KOPT-K1 (cell line): Measurements from ENCODE around the gene MTOR.

Experiments
- H3K27ac ChIP-seq: fragments of 200-600 bp; sonication (generic); 2 replicates; pipeline ENCODE4 v1.5.1; 2016; ENCODE audit warnings: antibody characterized with exemption, mild to moderate bottlenecking, low read depth, low read length; ENCODE audit not compliant: poor library complexity, severe bottlenecking
- H3K36me3 ChIP-seq: fragments of 200-600 bp; sonication (generic); 2 replicates; pipeline ENCODE4 v1.5.1; 2017; ENCODE audit warnings: antibody characterized with exemption, mild to moderate bottlenecking, low read length, moderate library complexity; ENCODE audit not compliant: insufficient read depth
- H3K9me3 ChIP-seq: fragments of 200-600 bp; sonication (generic); 2 replicates; pipeline ENCODE4 v1.5.1; 2017; ENCODE audit warnings: antibody characterized with exemption, low read length, mild to moderate bottlenecking; ENCODE audit not compliant: insufficient read depth, poor library complexity, severe bottlenecking

Gene MTOR

DNA sequence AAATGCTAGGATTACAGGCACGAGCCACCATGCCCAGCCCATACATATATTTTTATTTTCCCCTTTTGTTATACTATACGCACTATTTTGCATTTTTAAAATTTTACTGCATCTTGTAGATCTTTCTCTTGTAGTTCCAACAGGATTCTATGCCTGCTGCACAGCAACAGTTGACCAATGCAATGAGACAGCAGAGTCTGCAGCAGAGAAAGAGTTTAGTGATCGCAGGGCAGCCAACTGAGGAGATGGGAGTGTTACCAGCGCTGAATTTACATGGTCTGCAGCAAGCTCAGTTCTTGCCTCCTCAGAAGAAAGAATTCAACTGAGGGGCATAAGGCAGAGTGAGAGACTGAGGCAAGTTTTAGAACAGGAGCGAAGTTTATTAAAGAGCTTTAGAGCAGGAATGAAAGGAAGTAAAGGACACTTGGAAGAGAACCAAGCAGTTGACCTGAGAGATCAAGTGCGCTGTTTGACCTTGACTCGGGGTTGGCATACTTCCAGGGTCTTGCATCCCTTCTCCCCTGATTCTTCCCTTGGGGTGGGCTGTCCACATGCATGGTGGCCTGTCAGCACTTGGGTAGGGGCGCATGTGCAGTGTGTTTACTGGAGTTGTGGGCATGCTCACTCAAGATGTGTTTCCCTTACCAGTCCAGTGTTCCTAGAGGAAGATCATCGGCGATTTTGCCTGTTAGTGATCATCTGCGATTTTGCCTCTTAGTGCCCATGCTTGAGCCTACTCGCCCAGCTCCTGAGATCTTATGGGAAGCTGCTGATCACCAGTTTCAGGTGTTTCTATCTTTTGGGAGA lies 4.1 kb upstream of the MTOR start:
- H3K27ac ChIP-seq: no peak overlapping the region
- no peaks in the 10 kb centered on the region for H3K36me3 ChIP-seq

DNA sequence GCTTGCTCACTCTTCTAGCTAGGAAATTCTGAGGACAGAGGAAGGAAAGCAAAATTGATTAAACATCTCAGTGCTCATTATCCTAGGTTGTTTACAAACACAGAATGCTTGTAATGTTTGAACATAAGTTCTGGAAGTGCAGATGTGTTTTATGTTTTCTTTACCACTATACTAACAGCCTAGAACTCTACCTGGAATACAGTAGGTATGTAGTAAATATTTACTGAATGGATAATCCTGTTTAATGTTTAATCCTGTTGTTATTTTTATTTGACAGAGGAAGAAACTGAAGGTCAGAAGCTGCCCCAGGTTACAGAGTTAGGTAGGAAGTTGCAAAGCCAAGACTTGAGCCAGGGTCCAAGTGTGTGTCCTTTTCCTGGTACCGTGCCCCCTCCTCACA lies 6.1 kb downstream of the MTOR start:
- Histone ChIP-seq H3K27ac (no peak overlapping the region), H3K9me3 (no peaks in the 10 kb centered on the region), H3K36me3 (peaks cover 90% of the 10 kb centered on the region)

More for the DNA sequence above, 4.1 kb upstream of the MTOR start:
- H3K9me3 ChIP-seq: no peaks in the 10 kb centered on the region

DNA sequence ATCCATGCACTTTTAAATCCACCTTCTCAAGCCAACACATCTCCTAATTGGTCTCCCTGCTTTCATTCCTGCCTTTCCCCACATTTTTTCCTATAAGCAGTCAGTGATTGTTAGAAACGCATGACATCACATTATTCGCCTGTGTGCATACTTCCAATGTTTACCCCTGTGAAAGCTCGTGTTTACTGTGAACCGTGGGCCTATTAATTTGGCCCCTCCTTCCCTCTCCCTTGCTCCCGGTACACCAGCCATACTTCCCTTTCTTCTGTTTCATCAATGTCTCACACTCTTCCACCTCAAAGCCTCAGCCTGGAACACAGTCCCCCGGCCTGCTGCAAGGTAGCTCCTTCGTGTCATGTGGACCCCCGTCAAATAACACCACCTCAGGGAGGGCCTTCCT lies 9.1 kb downstream of the MTOR start:
- Histone ChIP-seq H3K27ac (no peak overlapping the region), H3K9me3 (no peaks in the 10 kb centered on the region), H3K36me3 (peaks cover 88% of the 10 kb centered on the region)

DNA sequence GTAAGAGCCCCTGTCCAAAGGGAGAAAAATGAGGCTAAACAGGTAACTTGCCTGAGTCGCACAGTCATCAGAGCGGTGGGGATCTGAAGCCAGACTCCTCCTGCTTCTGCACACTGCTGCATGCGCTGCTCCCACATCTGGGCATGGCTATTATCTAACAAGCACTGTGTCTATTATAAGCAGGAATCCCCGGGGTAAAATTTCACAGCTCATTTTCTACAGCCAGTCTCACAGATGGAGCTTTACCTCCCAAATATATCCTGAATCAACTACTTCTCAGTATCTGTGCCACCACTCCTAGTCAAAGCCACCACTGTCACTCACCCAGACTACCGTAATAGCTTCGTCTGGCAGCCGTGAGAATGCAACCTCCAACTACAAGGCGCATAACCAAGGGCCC lies 9.8 kb downstream of the MTOR start:
- Histone ChIP-seq H3K9me3 (no peaks in the 10 kb centered on the region), H3K27ac (no peak overlapping the region), H3K36me3 (peaks cover 88% of the 10 kb centered on the region)

DNA sequence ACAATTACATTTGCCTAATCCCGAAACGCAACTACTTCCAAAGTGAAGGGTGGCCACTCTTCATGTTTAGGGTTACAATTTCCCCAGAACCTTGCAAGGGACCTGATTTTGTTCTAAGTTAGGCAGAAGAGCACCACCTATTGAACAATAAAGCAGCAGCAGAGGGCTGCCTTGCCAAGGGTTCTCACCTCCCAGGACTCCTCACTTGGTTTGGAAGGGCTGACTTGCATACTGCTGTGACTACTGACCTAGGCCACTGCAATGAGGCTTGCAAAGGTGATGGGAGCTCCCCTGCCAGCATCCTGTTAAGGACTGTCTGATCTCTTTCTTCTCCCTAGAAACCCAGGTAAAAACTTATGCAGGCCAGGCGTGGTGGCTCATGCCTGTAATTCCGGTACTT lies 14.2 kb downstream of the MTOR start:
- H3K36me3 ChIP-seq: peaks cover 85% of the 10 kb centered on the region
- H3K9me3 ChIP-seq: no peaks in the 10 kb centered on the region
- H3K27ac ChIP-seq: no peak overlapping the region

DNA sequence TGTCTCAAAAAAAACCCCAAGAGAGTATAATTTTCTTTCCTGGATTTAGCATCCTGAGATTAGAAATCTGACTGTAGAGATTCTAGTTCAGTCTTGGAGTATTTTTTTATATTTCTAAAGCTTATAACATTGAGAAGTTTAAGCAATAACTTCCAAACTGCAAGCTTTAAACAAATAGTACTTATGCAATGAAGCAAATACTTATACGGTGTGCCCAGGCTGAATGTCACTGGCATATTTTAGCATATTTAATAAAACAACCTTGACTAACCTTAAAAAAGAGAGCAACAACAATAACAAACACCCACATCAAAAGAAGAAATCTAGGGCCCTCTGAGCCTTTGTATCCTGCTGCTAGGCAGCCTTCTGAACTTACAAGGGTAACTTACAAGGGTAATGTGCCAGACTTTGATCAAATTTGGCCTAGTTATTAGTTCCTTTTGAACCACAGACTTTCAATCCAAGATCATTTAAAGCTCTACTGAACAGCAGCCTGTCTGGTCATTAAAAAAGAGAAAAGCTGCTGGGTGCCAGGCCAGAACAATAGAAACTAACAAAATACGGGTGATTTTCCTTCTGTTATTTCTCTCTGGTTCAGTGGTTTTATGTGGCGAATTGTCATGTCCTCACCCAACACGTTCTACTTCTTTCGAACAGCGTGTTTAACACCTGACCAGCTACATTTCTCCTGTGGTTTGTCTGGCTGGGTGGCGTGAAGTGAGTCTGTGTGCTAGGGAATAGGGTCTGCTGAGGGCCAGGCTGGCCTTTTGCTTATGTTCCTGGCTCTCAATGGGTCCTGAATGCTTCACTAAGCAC lies 16.2 kb downstream of the MTOR start:
- no peaks in the 10 kb centered on the region for H3K9me3 ChIP-seq
- no peak overlapping the region for H3K27ac ChIP-seq
- H3K36me3 ChIP-seq: peaks cover 85% of the 10 kb centered on the region

DNA sequence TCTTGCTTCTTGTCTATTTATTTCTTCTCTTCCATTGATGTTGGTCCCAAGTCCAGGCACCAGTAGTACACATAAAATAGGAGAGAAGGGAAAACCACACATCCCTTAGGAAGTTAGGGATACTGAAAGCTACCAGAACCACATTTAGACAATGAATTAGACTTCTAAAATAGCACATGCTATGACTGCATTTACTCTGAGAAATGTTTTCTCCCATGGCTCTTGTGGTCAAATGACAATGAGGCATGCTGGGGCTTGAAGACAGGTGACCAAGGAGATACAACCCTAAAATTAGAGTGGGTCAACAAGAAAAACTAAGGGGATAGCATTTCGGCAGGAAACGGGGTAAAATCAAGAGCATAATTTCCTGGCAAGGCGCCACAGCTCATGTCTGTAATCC lies 17.1 kb downstream of the MTOR start:
- Histone ChIP-seq H3K36me3 (peaks cover 85% of the 10 kb centered on the region), H3K9me3 (no peaks in the 10 kb centered on the region), H3K27ac (no peak overlapping the region)

DNA sequence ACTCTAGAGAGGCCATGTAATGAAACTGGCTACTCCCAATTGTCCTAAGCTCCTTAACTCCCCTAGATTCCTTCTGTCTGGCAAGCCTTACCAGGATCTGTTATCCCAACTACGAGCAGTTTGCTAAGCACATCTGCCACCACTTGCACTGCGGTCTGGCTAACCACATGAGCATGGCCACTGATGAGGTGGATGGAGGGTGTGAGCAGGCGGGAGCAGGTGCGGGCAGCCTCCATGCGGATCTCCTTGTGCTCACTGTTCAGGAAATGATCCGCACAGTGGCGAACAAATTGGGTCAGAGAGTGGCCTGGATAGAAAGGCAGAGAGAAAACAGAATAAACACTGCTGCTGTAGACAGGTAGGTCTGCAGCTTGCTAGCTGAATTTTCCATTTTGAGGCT lies 24.0 kb downstream of the MTOR start:
- H3K36me3 ChIP-seq: peaks cover 100% of the 10 kb centered on the region
- H3K27ac ChIP-seq: no peak overlapping the region
- no peaks in the 10 kb centered on the region for H3K9me3 ChIP-seq

DNA sequence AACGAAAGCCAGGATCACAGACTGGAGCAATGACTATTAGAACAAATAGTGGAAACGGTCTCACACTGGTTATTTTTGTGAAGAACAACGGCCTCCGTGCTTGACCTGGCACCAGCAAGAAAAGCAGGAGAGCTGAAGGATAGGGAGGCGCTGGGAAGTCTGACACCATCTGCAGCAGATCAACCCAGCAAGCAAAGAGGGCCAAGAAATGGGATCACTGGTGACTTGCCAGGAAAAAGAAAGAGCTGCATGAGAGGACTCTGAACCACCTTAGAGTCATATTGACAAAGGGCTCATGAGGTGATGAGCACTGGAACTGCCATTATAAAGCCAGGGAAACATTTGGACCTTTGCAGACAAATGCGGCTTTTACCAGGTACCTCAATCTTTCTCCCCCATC lies 25.0 kb downstream of the MTOR start:
- peaks cover 100% of the 10 kb centered on the region for H3K36me3 ChIP-seq

DNA sequence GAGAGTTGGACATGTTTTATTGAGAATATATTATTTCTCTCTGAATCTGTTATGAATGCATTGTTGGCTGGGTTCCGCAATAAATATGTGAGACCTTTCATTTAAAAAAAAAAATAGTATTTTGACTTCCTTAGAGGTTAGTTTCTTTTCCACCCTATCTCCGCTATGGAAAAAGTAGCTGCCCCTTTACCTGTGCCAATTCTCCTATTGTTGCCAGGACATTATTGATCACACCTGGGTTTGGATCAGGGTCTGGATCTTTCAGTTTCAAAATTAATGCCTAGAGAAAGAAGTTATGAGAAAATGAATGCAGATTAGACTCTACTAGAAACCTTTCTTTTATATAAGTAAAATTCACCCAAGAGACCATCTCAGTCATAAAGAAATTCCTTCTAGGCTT lies 29.1 kb downstream of the MTOR start:
- H3K9me3 ChIP-seq: no peaks in the 10 kb centered on the region
- no peak overlapping the region for H3K27ac ChIP-seq
- H3K36me3 ChIP-seq: peaks cover 100% of the 10 kb centered on the region

More for the DNA sequence above, 25.0 kb downstream of the MTOR start:
- H3K27ac ChIP-seq: no peak overlapping the region
- no peaks in the 10 kb centered on the region for H3K9me3 ChIP-seq

DNA sequence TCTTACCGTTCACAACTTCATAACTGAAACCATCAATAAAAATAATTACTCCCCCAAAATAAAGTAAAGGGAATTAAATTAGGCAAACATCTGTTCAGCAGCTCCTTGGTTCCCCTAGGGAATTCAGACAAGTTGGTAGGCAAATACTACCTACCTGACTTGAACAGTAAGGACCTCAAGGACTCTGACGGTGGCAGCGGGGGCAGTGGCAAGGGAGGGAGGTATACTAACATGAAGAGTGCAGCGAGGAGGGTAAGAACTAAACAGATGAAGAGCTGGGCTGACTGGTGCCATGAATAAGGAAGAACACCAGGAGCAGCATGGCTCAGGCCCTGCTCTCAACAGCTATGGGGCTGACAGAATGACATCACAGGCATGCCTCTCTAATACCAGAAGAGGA lies 33.1 kb downstream of the MTOR start:
- no peak overlapping the region for H3K27ac ChIP-seq
- H3K36me3 ChIP-seq: peaks cover 99% of the 10 kb centered on the region
- H3K9me3 ChIP-seq: no peaks in the 10 kb centered on the region

DNA sequence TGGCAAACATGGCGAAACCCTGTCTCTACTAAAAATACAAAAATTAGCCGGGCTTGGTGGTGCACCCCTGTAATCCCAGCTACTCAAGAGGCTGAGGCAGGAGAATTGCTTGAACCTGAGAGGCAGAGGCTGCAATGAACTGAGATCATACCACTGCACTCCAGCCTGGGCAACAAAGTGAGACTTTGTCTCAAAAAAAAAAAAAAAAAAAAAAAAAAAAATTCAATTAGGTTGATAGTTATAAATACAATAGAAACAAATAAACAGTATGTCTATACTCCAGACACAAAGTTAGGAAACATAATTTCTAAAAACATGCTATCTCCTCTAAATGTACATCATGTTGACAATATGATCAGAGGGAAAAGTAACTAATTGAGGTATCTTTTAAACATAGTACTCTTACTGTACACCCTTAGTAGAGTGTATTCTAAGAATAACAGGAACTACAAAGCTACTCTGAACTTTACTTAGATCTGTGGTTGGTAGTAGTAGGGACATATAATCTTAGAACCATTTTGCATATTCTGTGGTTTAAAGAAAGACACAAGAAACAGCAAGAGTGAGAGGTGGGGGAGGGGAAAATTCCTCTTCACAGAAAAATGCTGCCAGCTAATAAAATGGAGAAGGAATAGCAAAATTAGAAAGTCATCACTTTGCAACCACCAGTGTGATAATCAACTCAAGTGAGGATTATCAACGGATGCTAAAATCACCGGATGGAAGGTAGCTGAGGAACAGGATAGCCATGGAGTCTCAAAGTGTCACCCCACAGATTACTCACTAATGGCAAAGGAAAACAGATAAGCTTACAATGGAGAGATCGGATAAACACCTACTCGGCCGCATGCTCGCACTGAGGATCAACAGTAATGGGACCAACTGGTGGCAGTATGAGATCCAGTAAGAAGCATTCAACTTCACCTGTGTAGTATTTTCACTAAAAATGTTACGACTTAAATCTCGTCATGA lies 35.0 kb downstream of the MTOR start:
- Histone ChIP-seq H3K27ac (peak overlapping the region; percentile 1), H3K36me3 (peaks cover 95% of the 10 kb centered on the region), H3K9me3 (no peaks in the 10 kb centered on the region)

DNA sequence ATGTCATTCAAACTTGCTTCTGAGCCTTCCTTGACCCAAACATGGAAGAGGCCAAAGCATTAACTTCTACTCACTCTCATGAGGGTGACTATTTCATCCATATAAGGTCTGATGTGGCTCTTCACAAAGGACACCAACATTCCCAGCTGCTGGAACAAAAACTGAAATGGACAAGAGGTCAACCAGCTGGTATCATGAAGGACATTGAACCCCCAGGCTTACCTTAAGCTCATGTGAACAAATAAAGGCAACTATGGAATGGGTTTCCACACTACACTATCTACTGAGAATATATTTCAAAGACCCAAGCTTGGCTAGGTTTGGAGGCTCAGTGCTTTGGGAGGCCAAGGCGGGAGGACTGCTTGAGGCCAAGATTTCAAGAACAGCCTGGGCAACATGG lies 46.3 kb downstream of the MTOR start:
- Histone ChIP-seq H3K9me3 (no peaks in the 10 kb centered on the region), H3K27ac (no peak overlapping the region), H3K36me3 (peaks cover 96% of the 10 kb centered on the region)

DNA sequence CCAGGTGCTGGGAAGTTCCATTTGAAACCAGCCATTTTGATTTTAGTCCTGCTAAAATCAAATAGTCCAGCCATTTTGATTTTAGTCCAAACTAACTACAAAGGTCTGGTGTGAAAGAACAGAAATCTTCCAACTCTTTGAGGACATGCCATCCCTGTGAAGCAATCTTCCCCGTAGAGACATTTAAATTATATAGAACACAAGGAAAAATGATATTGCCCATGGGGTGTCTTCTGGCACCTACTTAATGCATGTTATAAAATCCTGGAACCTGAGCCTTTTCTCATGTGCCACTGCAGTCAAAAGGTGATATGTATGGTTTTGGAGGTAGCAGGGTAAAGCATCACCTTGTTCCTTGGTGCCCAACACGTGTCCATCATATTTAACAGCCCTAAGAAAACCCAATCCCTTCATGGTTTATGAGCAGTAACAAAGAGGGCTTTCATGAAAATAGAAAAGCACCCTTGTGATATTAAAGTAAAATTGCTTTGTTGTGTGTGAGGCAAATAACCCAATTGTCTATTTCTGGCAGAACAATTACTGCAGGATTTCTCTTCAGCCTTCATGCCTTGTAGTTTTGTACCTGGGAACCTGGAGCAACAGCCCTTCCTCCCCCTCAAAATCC lies 46.9 kb downstream of the MTOR start:
- Histone ChIP-seq H3K36me3 (peaks cover 100% of the 10 kb centered on the region), H3K27ac (no peak overlapping the region), H3K9me3 (no peaks in the 10 kb centered on the region)
